ENCODE measurements around the gene MARS1. TPM values are rescaled to one million over a fixed set of nuclear protein-coding genes. Genes with fewer than 3 reads are reported as not detected.
"Not testable (repeated sequence)": the region's sequence is repeated elsewhere in the genome, so short reads cannot be mapped to it uniquely, and the experiment has no call there.

MARS1 gene
- 90.3 TPM for total RNA-seq

GRCh38 chr12:57487597-57488401, at the start of gene MARS1:
Gene MARS1 (plus strand): TSS chr12:57488068. CDS start chr12:57488091, 23 bp downstream.
- peaks cover 18% of the 10 kb centered on the region for H3K4me1 ChIP-seq (ENCODE audit: insufficient read depth, low read length)
- H3K9me3 ChIP-seq (ENCODE audit: low read depth, low read length), result no peaks in the 10 kb centered on the region
- no peaks in the 10 kb centered on the region for H3K27me3 ChIP-seq (ENCODE audit: insufficient read depth, low read length)
- H3K4me3 ChIP-seq (ENCODE audit: low read length), result peak within 1 kb of the TSS; percentile 92

GRCh38 chr12:57438400-57438799, 49.5 kb upstream of the MARS1 start:
- Histone ChIP-seq H3K4me3 (ENCODE audit: low read length) (no peak overlapping the region), H3K27me3 (ENCODE audit: insufficient read depth, low read length) (no peaks in the 10 kb centered on the region), H3K4me1 (ENCODE audit: insufficient read depth, low read length) (peaks cover 5% of the 10 kb centered on the region), H3K9me3 (ENCODE audit: low read depth, low read length) (no peaks in the 10 kb centered on the region)

- Histone ChIP-seq H3K9me3 (ENCODE audit: low read depth, low read length) (no peaks in the 10 kb centered on the region), H3K4me1 (ENCODE audit: insufficient read depth, low read length) (peaks cover 5% of the 10 kb centered on the region), H3K4me3 (ENCODE audit: low read length) (no peak overlapping the region), H3K27me3 (ENCODE audit: insufficient read depth, low read length) (no peaks in the 10 kb centered on the region)
These were observed 48.1 kb upstream of the MARS1 start for GRCh38 chr12:57439762-57440266.

- H3K4me1 ChIP-seq (ENCODE audit: insufficient read depth, low read length); H3K4me3 ChIP-seq (ENCODE audit: low read length); H3K9me3 ChIP-seq (ENCODE audit: low read depth, low read length); H3K27me3 ChIP-seq (ENCODE audit: insufficient read depth, low read length): not testable (repeated sequence)
These were observed 46.5 kb upstream of the MARS1 start for GRCh38 chr12:57441393-57441792.

GRCh38 chr12:57441846-57442427, 45.9 kb upstream of the MARS1 start:
- no peaks in the 10 kb centered on the region for H3K9me3 ChIP-seq (ENCODE audit: low read depth, low read length)
- no peak overlapping the region for H3K4me3 ChIP-seq (ENCODE audit: low read length)
- no peaks in the 10 kb centered on the region for H3K27me3 ChIP-seq (ENCODE audit: insufficient read depth, low read length)
- H3K4me1 ChIP-seq (ENCODE audit: insufficient read depth, low read length), result no peaks in the 10 kb centered on the region

GRCh38 chr12:57444337-57444736, 43.5 kb upstream of the MARS1 start:
- H3K9me3 ChIP-seq (ENCODE audit: low read depth, low read length); H3K27me3 ChIP-seq (ENCODE audit: insufficient read depth, low read length); H3K4me3 ChIP-seq (ENCODE audit: low read length); H3K4me1 ChIP-seq (ENCODE audit: insufficient read depth, low read length): not testable (repeated sequence)

- Histone ChIP-seq H3K27me3 (ENCODE audit: insufficient read depth, low read length) (no peaks in the 10 kb centered on the region), H3K9me3 (ENCODE audit: low read depth, low read length) (no peaks in the 10 kb centered on the region), H3K4me3 (ENCODE audit: low read length) (no peak overlapping the region), H3K4me1 (ENCODE audit: insufficient read depth, low read length) (no peaks in the 10 kb centered on the region)
These were observed 43.1 kb upstream of the MARS1 start for GRCh38 chr12:57444744-57445143.

GRCh38 chr12:57446292-57446960, 41.4 kb upstream of the MARS1 start:
- Histone ChIP-seq H3K4me3 (ENCODE audit: low read length) (no peak overlapping the region), H3K4me1 (ENCODE audit: insufficient read depth, low read length) (no peaks in the 10 kb centered on the region), H3K9me3 (ENCODE audit: low read depth, low read length) (no peaks in the 10 kb centered on the region), H3K27me3 (ENCODE audit: insufficient read depth, low read length) (no peaks in the 10 kb centered on the region)

- Histone ChIP-seq H3K9me3 (ENCODE audit: low read depth, low read length) (no peaks in the 10 kb centered on the region), H3K27me3 (ENCODE audit: insufficient read depth, low read length) (no peaks in the 10 kb centered on the region), H3K4me1 (ENCODE audit: insufficient read depth, low read length) (no peaks in the 10 kb centered on the region), H3K4me3 (ENCODE audit: low read length) (no peak overlapping the region)
These were observed 39.2 kb upstream of the MARS1 start for GRCh38 chr12:57448669-57449068.

- Histone ChIP-seq H3K4me3 (ENCODE audit: low read length) (no peak overlapping the region), H3K27me3 (ENCODE audit: insufficient read depth, low read length) (no peaks in the 10 kb centered on the region), H3K4me1 (ENCODE audit: insufficient read depth, low read length) (no peaks in the 10 kb centered on the region), H3K9me3 (ENCODE audit: low read depth, low read length) (no peaks in the 10 kb centered on the region)
These were observed 38.5 kb upstream of the MARS1 start for GRCh38 chr12:57449375-57449774.

- Histone ChIP-seq H3K4me3 (ENCODE audit: low read length) (no peak overlapping the region), H3K9me3 (ENCODE audit: low read depth, low read length) (no peaks in the 10 kb centered on the region), H3K4me1 (ENCODE audit: insufficient read depth, low read length) (no peaks in the 10 kb centered on the region)
These were observed 37.8 kb upstream of the MARS1 start for GRCh38 chr12:57450057-57450456.

GRCh38 chr12:57451233-57451778, 36.6 kb upstream of the MARS1 start:
- no peaks in the 10 kb centered on the region for H3K9me3 ChIP-seq (ENCODE audit: low read depth, low read length)
- peaks cover 5% of the 10 kb centered on the region for H3K4me1 ChIP-seq (ENCODE audit: insufficient read depth, low read length)
- H3K4me3 ChIP-seq (ENCODE audit: low read length), result no peak overlapping the region
- no peaks in the 10 kb centered on the region for H3K27me3 ChIP-seq (ENCODE audit: insufficient read depth, low read length)

More at GRCh38 chr12:57450057-57450456, 37.8 kb upstream of the MARS1 start:
- no peaks in the 10 kb centered on the region for H3K27me3 ChIP-seq (ENCODE audit: insufficient read depth, low read length)

- Histone ChIP-seq H3K4me1 (ENCODE audit: insufficient read depth, low read length) (peaks cover 5% of the 10 kb centered on the region), H3K9me3 (ENCODE audit: low read depth, low read length) (no peaks in the 10 kb centered on the region), H3K4me3 (ENCODE audit: low read length) (no peak overlapping the region), H3K27me3 (ENCODE audit: insufficient read depth, low read length) (no peaks in the 10 kb centered on the region)
These were observed 35.5 kb upstream of the MARS1 start for GRCh38 chr12:57452181-57452936.

- Histone ChIP-seq H3K9me3 (ENCODE audit: low read depth, low read length) (no peaks in the 10 kb centered on the region), H3K4me1 (ENCODE audit: insufficient read depth, low read length) (peaks cover 5% of the 10 kb centered on the region), H3K4me3 (ENCODE audit: low read length) (no peak overlapping the region), H3K27me3 (ENCODE audit: insufficient read depth, low read length) (no peaks in the 10 kb centered on the region)
These were observed 34.8 kb upstream of the MARS1 start for GRCh38 chr12:57452937-57453509.
